Bronchial epithelial cell (primary cell): Measurements from ENCODE around the gene SHISA9. TPM values are rescaled to one million over a fixed set of nuclear protein-coding genes. Genes with fewer than 3 reads are reported as not detected.

Experiments used
- DNase-seq: peaks from one replicate; pipeline ENCODE4 v3.0.0-alpha.2; 2010; ENCODE audit warnings: low read depth
- FAIRE-seq: peaks from 2 replicates; lab custom pipeline; 2011; peaks lifted over from hg19 to GRCh38; lab: Jason Lieb, UNC
- H3K27me3 ChIP-seq: 2 replicates; pipeline ENCODE4 v1.5.1; 2011; ENCODE audit warnings: low read length; ENCODE audit not compliant: control insufficient read depth, insufficient read depth
- H3K36me3 ChIP-seq: 2 replicates; pipeline ENCODE4 v1.5.1; 2011; ENCODE audit warnings: low read length; ENCODE audit not compliant: control insufficient read depth, insufficient read depth
- H3K4me3 ChIP-seq: 2 replicates; pipeline ENCODE4 v1.5.1; 2011; ENCODE audit warnings: mild to moderate bottlenecking, low read depth, low read length, control low read depth
- total RNA-seq: library from RNA; depleted of rRNA; stranded (reverse); fragments of >200 nt; gene quantifications from 2 replicates; pipeline ENCODE4 v1.2.1, GENCODE V29; 2014
- TF ChIP-seq, protein P1 (sequence below): IDR thresholded peaks from 2 replicates; pipeline ENCODE4 v1.5.1; 2011; ENCODE audit warnings: mild to moderate bottlenecking, moderate library complexity, low read length, control low read depth, inconsistent platforms; ENCODE audit not compliant: insufficient read depth, severe bottlenecking

The SHISA9 gene
- total RNA-seq, 1 donor from 2014 or later, result under 0.01 TPM

GRCh38 chr16:13143551-13143950 lies 242.2 kb downstream of the SHISA9 start:
- FAIRE-seq, result no peak
- Histone ChIP-seq H3K27me3 (no peaks in the 10 kb centered on the region), H3K36me3 (no peaks in the 10 kb centered on the region), H3K4me3 (no peak overlapping the region)
- DNase-seq, result peak; percentile 6
- TF ChIP-seq, protein P1, sequence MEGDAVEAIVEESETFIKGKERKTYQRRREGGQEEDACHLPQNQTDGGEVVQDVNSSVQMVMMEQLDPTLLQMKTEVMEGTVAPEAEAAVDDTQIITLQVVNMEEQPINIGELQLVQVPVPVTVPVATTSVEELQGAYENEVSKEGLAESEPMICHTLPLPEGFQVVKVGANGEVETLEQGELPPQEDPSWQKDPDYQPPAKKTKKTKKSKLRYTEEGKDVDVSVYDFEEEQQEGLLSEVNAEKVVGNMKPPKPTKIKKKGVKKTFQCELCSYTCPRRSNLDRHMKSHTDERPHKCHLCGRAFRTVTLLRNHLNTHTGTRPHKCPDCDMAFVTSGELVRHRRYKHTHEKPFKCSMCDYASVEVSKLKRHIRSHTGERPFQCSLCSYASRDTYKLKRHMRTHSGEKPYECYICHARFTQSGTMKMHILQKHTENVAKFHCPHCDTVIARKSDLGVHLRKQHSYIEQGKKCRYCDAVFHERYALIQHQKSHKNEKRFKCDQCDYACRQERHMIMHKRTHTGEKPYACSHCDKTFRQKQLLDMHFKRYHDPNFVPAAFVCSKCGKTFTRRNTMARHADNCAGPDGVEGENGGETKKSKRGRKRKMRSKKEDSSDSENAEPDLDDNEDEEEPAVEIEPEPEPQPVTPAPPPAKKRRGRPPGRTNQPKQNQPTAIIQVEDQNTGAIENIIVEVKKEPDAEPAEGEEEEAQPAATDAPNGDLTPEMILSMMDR, result no peak

DNA sequence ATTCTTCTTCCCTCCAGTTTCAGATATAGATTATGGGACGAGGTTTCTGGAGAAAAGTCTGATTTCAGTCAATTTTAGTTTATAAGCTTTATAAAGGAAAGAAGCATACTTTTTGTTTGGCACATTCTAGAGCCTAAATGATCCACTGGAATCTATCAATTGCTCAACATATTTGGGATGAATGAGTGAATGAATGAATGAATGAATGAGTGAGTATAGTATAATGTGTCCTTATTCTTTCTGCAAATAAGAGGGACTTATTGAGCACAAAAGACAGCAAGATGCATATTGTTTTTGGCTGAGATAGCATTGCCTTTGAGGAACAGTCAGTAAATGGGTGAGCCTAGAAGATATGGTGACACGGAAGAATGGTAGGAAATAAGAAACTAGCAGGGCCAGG lies 245.4 kb downstream of the SHISA9 start:
- FAIRE-seq (no peak), DNase-seq (no peak)
- Histone ChIP-seq H3K4me3 (no peak overlapping the region), H3K27me3 (no peaks in the 10 kb centered on the region), H3K36me3 (no peaks in the 10 kb centered on the region)
- TF ChIP-seq, protein P1, result no peak

DNA sequence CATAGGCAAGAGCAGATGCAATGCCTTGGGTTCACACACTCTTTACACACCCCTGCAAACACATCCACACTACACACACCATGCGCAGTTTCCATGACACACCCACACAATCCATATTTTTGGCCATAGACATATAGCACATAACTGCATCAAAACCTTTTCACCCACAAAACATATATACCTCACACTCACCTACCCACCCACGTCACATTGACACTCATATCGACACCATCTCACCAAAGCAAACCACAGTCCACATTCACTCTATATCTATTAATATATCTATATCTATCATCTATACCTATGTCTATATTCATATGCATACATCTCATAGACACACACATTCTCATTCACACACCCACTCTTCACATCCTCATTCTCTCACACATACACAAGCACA lies 246.9 kb downstream of the SHISA9 start:
- H3K4me3 ChIP-seq, result no peak overlapping the region
- no peak for FAIRE-seq
- H3K27me3 ChIP-seq, result no peaks in the 10 kb centered on the region
- no peak for DNase-seq
- TF ChIP-seq, protein P1, result no peak
- no peaks in the 10 kb centered on the region for H3K36me3 ChIP-seq

GRCh38 chr16:13148836-13149235 lies 247.4 kb downstream of the SHISA9 start:
- TF ChIP-seq, protein P1, result no peak
- FAIRE-seq (peak; percentile 85), DNase-seq (no peak)
- no peak overlapping the region for H3K4me3 ChIP-seq
- H3K36me3 ChIP-seq, result no peaks in the 10 kb centered on the region
- no peaks in the 10 kb centered on the region for H3K27me3 ChIP-seq

- H3K27me3 ChIP-seq, result no peaks in the 10 kb centered on the region
- TF ChIP-seq, protein P1, result no peak
- peak; percentile 77 for FAIRE-seq
- H3K36me3 ChIP-seq, result no peaks in the 10 kb centered on the region
- no peak overlapping the region for H3K4me3 ChIP-seq
- DNase-seq, result no peak
Measured at GRCh38 chr16:13150181-13150885, 248.9 kb downstream of the SHISA9 start.

DNA sequence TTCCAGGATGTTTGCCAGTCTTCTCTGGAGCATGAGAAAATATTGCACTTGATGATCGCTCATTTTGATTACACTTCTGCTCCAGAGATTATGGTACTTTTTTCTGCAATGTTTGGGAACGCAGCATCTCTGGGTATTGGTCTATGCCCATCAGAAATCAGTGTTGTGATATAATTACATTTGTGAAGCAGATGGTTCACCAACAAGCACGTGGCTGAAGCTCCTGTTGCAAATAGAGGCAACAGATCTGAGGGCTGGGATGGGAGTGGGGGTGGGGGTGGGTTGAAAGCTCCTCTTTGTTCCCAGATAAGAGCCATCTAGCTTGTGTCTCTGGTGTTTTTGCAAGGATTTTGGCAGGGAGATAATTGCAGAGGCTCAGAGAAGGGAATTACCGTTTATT lies 252.3 kb downstream of the SHISA9 start:
- Histone ChIP-seq H3K4me3 (no peak overlapping the region), H3K27me3 (no peaks in the 10 kb centered on the region), H3K36me3 (no peaks in the 10 kb centered on the region)
- TF ChIP-seq, protein P1, result no peak
- FAIRE-seq, result no peak
- DNase-seq, result no peak
